HuH-7 (cell line): Measurements from ENCODE around the gene FIGNL2.
"Not testable (repeated sequence)": the region's sequence is repeated elsewhere in the genome, so short reads cannot be mapped to it uniquely, and the experiment has no call there.

Source experiments
- DNase-seq: peaks from one replicate; pipeline ENCODE4 v3.0.0; 2011; ENCODE audit warnings: low spot score

Gene FIGNL2

GRCh38 chr12:51815571-51815970 lies 32.9 kb downstream of the FIGNL2 start:
- no peak for DNase-seq

DNA sequence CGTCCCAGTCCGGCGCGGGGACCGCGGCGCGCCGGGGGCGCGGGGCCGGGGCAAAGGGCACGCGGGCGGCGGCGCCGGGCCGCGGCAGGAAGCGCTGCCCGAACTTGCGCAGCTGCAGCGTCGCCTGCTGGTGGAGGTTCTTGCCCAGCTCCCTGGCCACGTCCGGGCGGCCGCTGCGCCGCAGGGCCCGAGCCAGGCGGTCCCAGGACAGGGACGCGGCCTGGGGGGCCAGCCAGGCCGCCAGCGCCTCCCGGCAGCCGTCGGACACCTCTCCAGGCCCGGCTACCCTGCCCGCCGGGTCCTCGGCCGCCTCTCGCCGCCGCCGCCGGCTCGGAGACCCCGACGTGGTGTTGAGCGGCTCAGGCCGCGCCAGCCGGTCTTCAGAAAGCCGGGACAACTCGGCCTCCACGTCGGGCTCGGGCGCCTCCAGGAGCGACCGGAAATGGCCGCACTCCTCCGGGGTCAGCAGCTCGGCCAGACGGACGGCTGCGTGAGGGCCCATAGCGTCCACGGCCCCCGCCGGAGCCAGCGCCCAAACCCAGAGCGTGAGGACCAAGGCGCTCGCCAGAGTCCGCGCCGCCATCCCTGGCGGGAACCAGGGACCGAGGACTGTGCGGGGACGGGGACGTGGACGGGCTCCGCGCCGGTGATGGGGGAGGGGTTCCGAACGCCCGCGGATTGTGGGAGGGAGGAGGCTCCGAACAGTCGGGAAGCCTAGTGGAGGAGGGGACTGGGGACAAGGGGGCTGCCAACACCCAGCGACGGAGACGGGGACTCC lies 34.0 kb downstream of the FIGNL2 start:
- DNase-seq = peak; percentile 94

DNA sequence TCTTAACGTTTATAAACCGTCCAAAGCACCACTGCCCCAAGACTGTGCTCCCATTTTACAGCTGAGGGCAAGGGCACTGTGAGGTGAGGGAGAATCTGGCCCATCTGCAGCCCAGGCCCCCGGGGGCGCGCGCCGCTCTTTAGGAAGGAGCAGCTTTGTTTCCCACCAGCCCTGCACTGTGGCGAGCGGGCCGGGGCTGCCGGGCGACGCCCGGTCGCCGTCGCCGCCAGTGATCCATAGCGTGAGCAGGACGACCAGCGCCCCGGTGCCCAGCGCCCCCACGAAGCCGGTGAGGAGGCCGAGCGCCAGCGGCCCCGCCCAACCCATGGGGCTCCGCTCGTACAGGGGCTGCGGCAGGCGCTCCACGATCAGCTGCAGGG lies 34.6 kb downstream of the FIGNL2 start:
- DNase-seq = no peak

DNA sequence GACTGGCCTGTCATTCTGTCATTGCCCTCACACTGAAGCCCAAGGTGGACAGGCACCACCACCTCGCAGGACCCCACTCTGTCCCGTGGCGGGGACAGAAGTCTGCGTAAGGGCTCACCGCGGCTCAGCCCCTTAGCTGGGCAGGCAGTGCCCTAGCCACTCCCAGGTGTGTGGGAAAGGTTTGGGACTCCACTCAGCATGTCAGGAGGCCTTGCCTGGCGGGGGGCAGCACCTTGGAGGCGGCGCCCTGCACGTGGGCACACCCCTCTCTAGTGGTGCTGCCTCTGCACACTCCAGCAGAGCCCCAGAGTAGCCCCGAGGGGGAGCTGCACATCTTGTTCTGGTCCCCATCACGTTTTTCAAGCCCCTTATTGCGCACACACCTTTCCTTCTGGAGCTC lies 35.6 kb downstream of the FIGNL2 start:
- no peak for DNase-seq

GRCh38 chr12:51811203-51812202 lies 37.0 kb downstream of the FIGNL2 start:
- DNase-seq = no peak

- no peak for DNase-seq
These were observed 39.3 kb downstream of the FIGNL2 start for GRCh38 chr12:51809193-51809592.

- no peak for DNase-seq
These were observed 41.6 kb downstream of the FIGNL2 start for GRCh38 chr12:51806896-51807295.

GRCh38 chr12:51801027-51801426 lies 47.5 kb downstream of the FIGNL2 start:
- no peak for DNase-seq

GRCh38 chr12:51798501-51798900 lies 50.0 kb downstream of the FIGNL2 start:
- no peak for DNase-seq

DNA sequence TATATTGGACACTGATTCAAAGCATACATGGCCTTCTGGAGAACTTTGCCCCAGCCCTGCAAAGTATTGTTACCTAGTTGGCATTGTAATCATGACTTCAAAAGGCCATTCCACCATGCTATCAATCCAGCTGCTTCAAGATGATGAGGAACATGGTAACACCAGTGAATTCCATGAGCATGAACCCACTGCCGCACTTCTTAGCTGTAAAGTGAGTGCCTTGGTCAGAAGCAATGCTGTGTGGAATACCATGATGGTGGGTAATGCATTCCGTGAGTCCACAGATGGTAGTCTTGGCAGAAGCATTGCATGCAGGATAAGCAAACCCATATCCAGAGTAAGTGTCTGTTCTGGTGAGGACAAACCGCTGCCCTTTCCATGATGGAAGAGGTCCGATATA lies 50.5 kb downstream of the FIGNL2 start:
- DNase-seq = not testable (repeated sequence)

DNA sequence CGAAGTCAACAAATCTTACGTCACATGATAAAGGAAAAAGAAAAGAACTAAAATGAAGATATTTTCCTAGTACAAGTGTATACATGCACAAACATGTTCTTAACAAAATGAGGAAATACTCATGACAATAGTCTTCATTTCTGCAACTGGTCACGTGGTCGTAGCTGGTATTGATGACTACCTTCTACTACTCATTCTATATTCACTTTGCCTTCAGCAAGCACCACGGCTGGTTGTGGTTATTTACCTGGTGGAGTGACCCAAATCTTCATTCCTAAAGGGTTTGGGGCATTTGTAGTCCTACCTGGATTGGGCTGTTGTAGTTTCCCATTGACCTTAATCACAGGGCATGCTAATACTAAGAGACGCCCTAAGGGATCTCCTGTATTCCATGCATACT lies 51.2 kb downstream of the FIGNL2 start:
- DNase-seq = no peak

GRCh38 chr12:51793201-51793600 lies 55.3 kb downstream of the FIGNL2 start:
- no peak for DNase-seq

DNA sequence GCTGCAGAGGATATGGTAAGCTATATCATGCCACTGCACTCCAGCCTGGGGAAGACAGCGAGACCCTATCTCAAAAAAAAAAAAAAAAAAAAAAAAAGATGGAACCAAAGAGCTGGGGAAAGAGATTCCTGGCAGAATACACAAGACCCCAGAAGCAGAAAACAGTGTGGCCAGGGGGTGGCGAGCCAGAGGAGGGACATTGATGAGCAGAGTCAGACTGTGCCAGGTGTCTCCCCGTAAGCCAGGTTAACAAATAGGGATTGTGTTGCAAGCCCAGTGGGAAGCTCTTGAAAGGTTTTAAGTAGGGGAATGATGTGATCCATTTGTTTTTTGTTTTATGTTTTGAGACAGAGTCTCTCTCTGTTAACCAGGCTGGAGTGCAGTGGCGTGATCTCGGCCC lies 56.1 kb downstream of the FIGNL2 start:
- no peak for DNase-seq

DNA sequence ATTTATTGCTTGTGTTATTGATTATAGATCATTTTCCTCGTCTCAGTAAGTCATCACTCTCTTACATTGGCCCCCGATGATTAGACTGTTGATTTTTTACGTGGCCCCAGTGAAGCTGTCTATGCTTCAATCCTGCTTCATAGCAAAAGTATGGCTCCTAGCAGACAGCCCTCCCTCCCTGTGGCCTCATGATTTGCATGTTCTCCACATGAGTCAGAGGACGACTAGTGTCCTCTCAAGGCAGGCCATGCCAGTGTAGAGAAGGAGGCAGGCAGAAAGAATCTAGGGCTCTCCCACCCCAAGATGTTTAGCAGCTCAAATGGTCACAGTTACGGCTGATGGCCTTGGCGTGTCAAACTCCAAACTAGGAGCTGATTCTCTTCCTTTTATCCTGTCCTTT lies 59.6 kb downstream of the FIGNL2 start:
- no peak for DNase-seq

- no peak for DNase-seq
These were observed 62.6 kb downstream of the FIGNL2 start for GRCh38 chr12:51785906-51786305.

- DNase-seq = no peak
These were observed 63.8 kb downstream of the FIGNL2 start for GRCh38 chr12:51784688-51785087.

DNA sequence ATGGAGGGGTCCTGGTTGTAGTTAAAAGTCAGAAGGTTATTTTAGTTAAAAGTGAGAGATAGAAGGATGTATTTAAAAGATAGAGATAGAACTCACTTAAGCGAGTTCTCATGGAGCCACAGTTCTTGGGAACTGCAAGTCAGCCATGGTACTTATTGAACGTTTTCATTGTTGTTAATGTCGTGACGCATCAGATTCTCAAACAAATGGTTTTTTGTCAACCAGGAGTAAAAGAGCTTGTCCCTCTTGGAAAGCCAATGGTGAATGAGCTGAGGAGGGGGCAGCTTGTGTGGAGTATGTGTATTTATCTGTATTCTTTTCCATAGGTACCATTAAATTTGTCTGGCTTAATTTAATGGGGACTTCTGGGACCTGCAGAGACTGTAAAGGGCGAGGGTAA lies 68.6 kb downstream of the FIGNL2 start:
- no peak for DNase-seq

GRCh38 chr12:51777973-51778372 lies 70.5 kb downstream of the FIGNL2 start:
- DNase-seq = no peak

GRCh38 chr12:51777457-51777856 lies 71.1 kb downstream of the FIGNL2 start:
- peak; percentile 21 for DNase-seq

GRCh38 chr12:51774933-51775332 lies 73.6 kb downstream of the FIGNL2 start:
- DNase-seq = no peak

- DNase-seq = no peak
These were observed 75.2 kb downstream of the FIGNL2 start for GRCh38 chr12:51773145-51773869.

- no peak for DNase-seq
These were observed 77.5 kb downstream of the FIGNL2 start for GRCh38 chr12:51771008-51771407.
